ENCODE data around the gene NPRL2. TPM values are rescaled to one million over a fixed set of nuclear protein-coding genes. Genes with fewer than 3 reads are reported as not detected.

NPRL2 gene
- total RNA-seq, 3 donors from 2014 or later = 34.0 to 46.9 (median 37.0) TPM

- H3K9me3 Mint-ChIP-seq = no peaks in the 10 kb centered on the region
- DNase-seq = no peak
- H3K4me1 Mint-ChIP-seq (ENCODE audit: low read depth) = no peaks in the 10 kb centered on the region
- no peaks in the 10 kb centered on the region for H3K27me3 Mint-ChIP-seq (ENCODE audit: low read depth)
- no peak for ATAC-seq
- H3K4me3 Mint-ChIP-seq = no peak overlapping the region
- H3K36me3 Mint-ChIP-seq (ENCODE audit: insufficient read depth) = no peaks in the 10 kb centered on the region
These were observed 30.0 kb upstream of the NPRL2 start for GRCh38 chr3:50380405-50381085.

GRCh38 chr3:50378757-50379156 lies 28.2 kb upstream of the NPRL2 start:
- H3K4me1 Mint-ChIP-seq (ENCODE audit: low read depth) = no peaks in the 10 kb centered on the region
- H3K4me3 Mint-ChIP-seq = no peak overlapping the region
- DNase-seq (no peak), ATAC-seq (no peak)
- no peaks in the 10 kb centered on the region for H3K9me3 Mint-ChIP-seq
- no peaks in the 10 kb centered on the region for H3K36me3 Mint-ChIP-seq (ENCODE audit: insufficient read depth)
- H3K27me3 Mint-ChIP-seq (ENCODE audit: low read depth) = no peaks in the 10 kb centered on the region

GRCh38 chr3:50378024-50378423 lies 27.4 kb upstream of the NPRL2 start:
- ATAC-seq (no peak), DNase-seq (no peak)
- H3K4me1 Mint-ChIP-seq (ENCODE audit: low read depth) = peaks cover under 1% of the 10 kb centered on the region
- H3K36me3 Mint-ChIP-seq (ENCODE audit: insufficient read depth) = no peaks in the 10 kb centered on the region
- H3K27me3 Mint-ChIP-seq (ENCODE audit: low read depth) = no peaks in the 10 kb centered on the region
- H3K9me3 Mint-ChIP-seq = no peaks in the 10 kb centered on the region
- H3K4me3 Mint-ChIP-seq = no peak overlapping the region

GRCh38 chr3:50375258-50375931 lies 24.8 kb upstream of the NPRL2 start:
- H3K4me1 Mint-ChIP-seq (ENCODE audit: low read depth) = peaks cover 4% of the 10 kb centered on the region
- no peak for DNase-seq
- H3K36me3 Mint-ChIP-seq (ENCODE audit: insufficient read depth) = no peaks in the 10 kb centered on the region
- no peaks in the 10 kb centered on the region for H3K9me3 Mint-ChIP-seq
- peak in 1 of 2 donors; percentile 16 for ATAC-seq
- no peaks in the 10 kb centered on the region for H3K27me3 Mint-ChIP-seq (ENCODE audit: low read depth)
- H3K4me3 Mint-ChIP-seq = no peak overlapping the region

- H3K9me3 Mint-ChIP-seq = no peaks in the 10 kb centered on the region
- no peak overlapping the region for H3K4me3 Mint-ChIP-seq
- H3K36me3 Mint-ChIP-seq (ENCODE audit: insufficient read depth) = no peaks in the 10 kb centered on the region
- ATAC-seq (no peak), DNase-seq (no peak)
- no peaks in the 10 kb centered on the region for H3K27me3 Mint-ChIP-seq (ENCODE audit: low read depth)
- H3K4me1 Mint-ChIP-seq (ENCODE audit: low read depth) = peaks cover 4% of the 10 kb centered on the region
These were observed 24.0 kb upstream of the NPRL2 start for GRCh38 chr3:50374363-50375257.

- no peak for DNase-seq
- Mint-ChIP-seq H3K27me3 (ENCODE audit: low read depth) (no peaks in the 10 kb centered on the region), H3K9me3 (no peaks in the 10 kb centered on the region), H3K36me3 (ENCODE audit: insufficient read depth) (no peaks in the 10 kb centered on the region), H3K4me1 (ENCODE audit: low read depth) (peaks cover 4% of the 10 kb centered on the region), H3K4me3 (no peak overlapping the region)
- no peak for ATAC-seq
These were observed 22.8 kb upstream of the NPRL2 start for GRCh38 chr3:50373146-50374051.

GRCh38 chr3:50372349-50372748 lies 21.8 kb upstream of the NPRL2 start:
- no peak for ATAC-seq

GRCh38 chr3:50371133-50371685 lies 20.6 kb upstream of the NPRL2 start:
- ATAC-seq (no peak), DNase-seq (no peak)
- Mint-ChIP-seq H3K36me3 (ENCODE audit: insufficient read depth) (no peaks in the 10 kb centered on the region), H3K4me3 (no peak overlapping the region), H3K27me3 (ENCODE audit: low read depth) (no peaks in the 10 kb centered on the region), H3K9me3 (no peaks in the 10 kb centered on the region), H3K4me1 (ENCODE audit: low read depth) (peaks cover 11% of the 10 kb centered on the region)

More at GRCh38 chr3:50372349-50372748, 21.8 kb upstream of the NPRL2 start:
- H3K4me1 Mint-ChIP-seq (ENCODE audit: low read depth) = peaks cover 6% of the 10 kb centered on the region
- DNase-seq = no peak
- H3K36me3 Mint-ChIP-seq (ENCODE audit: insufficient read depth) = no peaks in the 10 kb centered on the region
- no peaks in the 10 kb centered on the region for H3K9me3 Mint-ChIP-seq
- H3K27me3 Mint-ChIP-seq (ENCODE audit: low read depth) = no peaks in the 10 kb centered on the region
- no peak overlapping the region for H3K4me3 Mint-ChIP-seq

- H3K36me3 Mint-ChIP-seq (ENCODE audit: insufficient read depth) = no peaks in the 10 kb centered on the region
- no peak overlapping the region for H3K4me3 Mint-ChIP-seq
- no peak for ATAC-seq
These were observed 20.0 kb upstream of the NPRL2 start for GRCh38 chr3:50370594-50370993.

GRCh38 chr3:50369012-50369670 lies 18.6 kb upstream of the NPRL2 start:
- H3K4me1 Mint-ChIP-seq (ENCODE audit: low read depth) = peaks cover 21% of the 10 kb centered on the region

More at GRCh38 chr3:50370594-50370993, 20.0 kb upstream of the NPRL2 start:
- H3K9me3 Mint-ChIP-seq = no peaks in the 10 kb centered on the region
- peaks cover 17% of the 10 kb centered on the region for H3K4me1 Mint-ChIP-seq (ENCODE audit: low read depth)
- H3K27me3 Mint-ChIP-seq (ENCODE audit: low read depth) = no peaks in the 10 kb centered on the region
- DNase-seq = no peak

GRCh38 chr3:50365842-50366220 lies 15.3 kb upstream of the NPRL2 start:
- no peak for DNase-seq
- H3K4me3 Mint-ChIP-seq = peak overlapping the region; percentile 82
- H3K9me3 Mint-ChIP-seq = no peaks in the 10 kb centered on the region
- peaks cover 17% of the 10 kb centered on the region for H3K4me1 Mint-ChIP-seq (ENCODE audit: low read depth)
- no peaks in the 10 kb centered on the region for H3K27me3 Mint-ChIP-seq (ENCODE audit: low read depth)
- ATAC-seq = no peak
- H3K36me3 Mint-ChIP-seq (ENCODE audit: insufficient read depth) = no peaks in the 10 kb centered on the region

More at GRCh38 chr3:50369012-50369670, 18.6 kb upstream of the NPRL2 start:
- Mint-ChIP-seq H3K27me3 (ENCODE audit: low read depth) (no peaks in the 10 kb centered on the region), H3K9me3 (no peaks in the 10 kb centered on the region), H3K4me3 (no peak overlapping the region), H3K36me3 (ENCODE audit: insufficient read depth) (no peaks in the 10 kb centered on the region)
- no peak for DNase-seq
- no peak for ATAC-seq

GRCh38 chr3:50365080-50365841 lies 14.7 kb upstream of the NPRL2 start:
- H3K9me3 Mint-ChIP-seq = no peaks in the 10 kb centered on the region
- DNase-seq (peak; percentile 93), ATAC-seq (peak; percentile 97 to 98)
- H3K27me3 Mint-ChIP-seq (ENCODE audit: low read depth) = no peaks in the 10 kb centered on the region
- H3K36me3 Mint-ChIP-seq (ENCODE audit: insufficient read depth) = no peaks in the 10 kb centered on the region
- peaks cover 17% of the 10 kb centered on the region for H3K4me1 Mint-ChIP-seq (ENCODE audit: low read depth)
- H3K4me3 Mint-ChIP-seq = peak overlapping the region; percentile 82
